Measurements from ENCODE around the gene TTLL8.

The TTLL8 gene

GRCh38 chr22:49976439-49977175 is 81.5 kb downstream of the TTLL8 start:
- peak; percentile 2 for DNase-seq

- DNase-seq, result peak; percentile 6
Measured at GRCh38 chr22:49975543-49976389, 82.3 kb downstream of the TTLL8 start.

GRCh38 chr22:49973018-49973961 is 84.8 kb downstream of the TTLL8 start:
- no peak for DNase-seq

- DNase-seq, result no peak
Measured at GRCh38 chr22:49972163-49973017, 85.7 kb downstream of the TTLL8 start.

GRCh38 chr22:49971232-49972162 is 86.6 kb downstream of the TTLL8 start:
- DNase-seq, result peak; percentile 21

- peak; percentile 84 for DNase-seq
Measured at GRCh38 chr22:49970528-49971231, 87.4 kb downstream of the TTLL8 start.

GRCh38 chr22:49969751-49970527 is 88.2 kb downstream of the TTLL8 start:
- peak; percentile 11 for DNase-seq

GRCh38 chr22:49968831-49969661 is 89.1 kb downstream of the TTLL8 start:
- peak; percentile 14 for DNase-seq

Measured in 8988T (cell line).